SK-N-SH (cell line): ENCODE measurements around the gene SLC17A3. TPM values are rescaled to one million over a fixed set of nuclear protein-coding genes. Genes with fewer than 3 reads are reported as not detected.

Experiments
- CTCF ChIA-PET: fragments of 300-600, 350-600 bp; formaldehyde crosslinking; extraction: SDS; loops from one replicate; lab custom pipeline; 2021; lab: Yijun Ruan, JAX
- POLR2A ChIA-PET: fragments of 350-600 bp; sonication (Branson Sonifier 250); formaldehyde crosslinking; extraction: SDS; loops from one replicate; lab custom pipeline; 2020; ENCODE audit warnings: antibody characterized with exemption, inconsistent platforms; lab: Yijun Ruan, JAX
- DNase-seq: peaks from one replicate; pipeline ENCODE4 v3.0.0; 2012
- H2AFZ ChIP-seq: fragments of 200-600 bp; sonication (generic); 2 replicates; pipeline ENCODE4 v1.8.1; 2016; ENCODE audit warnings: antibody characterized with exemption, mild to moderate bottlenecking, low read depth
- H3F3A ChIP-seq: fragments of 200-600 bp; sonication (generic); replicated peaks from 2 replicates; pipeline ENCODE3; 2016; ENCODE audit warnings: antibody characterized with exemption, mild to moderate bottlenecking; ENCODE audit not compliant: insufficient read depth
- H3K27ac ChIP-seq, 2 experiments: fragments of 200-500 bp in 1 of 2; fragments of 200-600 bp in 1 of 2; sonication (Bioruptor generic) in 1 of 2; sonication (generic), shearing (Covaris generic) in 1 of 2; 2 replicates each; pipeline versions ENCODE4 v1.5.1 to v1.6.1; 2014 to 2016; ENCODE audit warnings: low read depth in 2 of 2, inconsistent platforms in 1 of 2, low read length in 1 of 2, mild to moderate bottlenecking in 1 of 2, mixed read lengths in 1 of 2
- H3K27me3 ChIP-seq: fragments of 200-600 bp; sonication (generic), shearing (Covaris generic); 2 replicates; pipeline ENCODE4 v1.6.1; 2016; ENCODE audit warnings: mixed run types; ENCODE audit not compliant: insufficient read depth
- H3K36me3 ChIP-seq, 2 experiments: fragments of 200-500 bp in 1 of 2; fragments of 200-600 bp in 1 of 2; sonication (Bioruptor generic) in 1 of 2; sonication (generic) in 1 of 2; replicated peaks in 1 of 2; 2 replicates each; pipeline versions ENCODE3 to v1.5.1; 2014 to 2016; ENCODE audit warnings: low read length in 1 of 2, mild to moderate bottlenecking in 1 of 2; ENCODE audit not compliant: insufficient read depth in 2 of 2, control insufficient read depth in 1 of 2
- H3K4me1 ChIP-seq, 2 experiments: fragments of 200-500 bp in 1 of 2; fragments of 200-600 bp in 1 of 2; sonication (Bioruptor generic) in 1 of 2; sonication (generic), shearing (Covaris generic) in 1 of 2; 2 replicates each; pipeline versions ENCODE4 v1.5.1 to v1.6.1; 2014 to 2016; ENCODE audit warnings: low read depth in 1 of 2, low read length in 1 of 2, mixed run types in 1 of 2; ENCODE audit not compliant: insufficient read depth in 2 of 2, control insufficient read depth in 1 of 2
- H3K4me2 ChIP-seq: fragments of 200-600 bp; sonication (generic), shearing (Covaris generic); 2 replicates; pipeline ENCODE4 v1.6.1; 2017; ENCODE audit warnings: mixed run types
- H3K4me3 ChIP-seq, 2 experiments: fragments of 200-500 bp in 1 of 2; fragments of 200-600 bp in 1 of 2; sonication (Bioruptor generic) in 1 of 2; sonication (generic), shearing (Covaris generic) in 1 of 2; 2 replicates each; pipeline versions ENCODE4 v1.5.1 to v1.8.1; 2014 to 2016; ENCODE audit warnings: low read depth in 2 of 2, inconsistent platforms in 1 of 2, low read length in 1 of 2, mild to moderate bottlenecking in 1 of 2, mixed read lengths in 1 of 2, moderate library complexity in 1 of 2
- H3K79me2 ChIP-seq: fragments of 200-600 bp; sonication (generic); 2 replicates; pipeline ENCODE4 v1.8.1; 2017; ENCODE audit warnings: mild to moderate bottlenecking; ENCODE audit not compliant: insufficient read depth
- H3K9ac ChIP-seq: fragments of 200-600 bp; sonication (generic); 2 replicates; pipeline ENCODE4 v1.6.1; 2017; ENCODE audit warnings: mixed run types
- H3K9me2 ChIP-seq: fragments of 200-600 bp; sonication (generic); 2 replicates; pipeline ENCODE4 v1.6.1; 2017; ENCODE audit warnings: mixed run types
- H3K9me3 ChIP-seq: fragments of 200-600 bp; sonication (generic); 2 replicates; pipeline ENCODE4 v1.6.1; 2017; ENCODE audit warnings: mixed run types, mild to moderate bottlenecking, moderate library complexity
- H4K20me1 ChIP-seq: fragments of 200-600 bp; sonication (generic); 2 replicates; pipeline ENCODE4 v1.6.1; 2017; ENCODE audit warnings: mild to moderate bottlenecking, mixed run types; ENCODE audit not compliant: insufficient read depth
- FOSL2 ChIP-seq: IDR thresholded peaks from 2 replicates; pipeline ENCODE4 v1.4.0; 2012; ENCODE audit warnings: low read depth, mild to moderate bottlenecking, moderate library complexity, borderline replicate concordance
- FOXJ3 ChIP-seq: sonication (generic); formaldehyde crosslinking; IDR thresholded peaks from 2 replicates; pipeline ENCODE4 v1.5.1; 2020; ENCODE audit warnings: mild to moderate bottlenecking, missing genetic modification reagents
- FOXM1 ChIP-seq: IDR thresholded peaks from 2 replicates; pipeline ENCODE4 v1.4.0; 2012; ENCODE audit warnings: low read depth, mild to moderate bottlenecking
- JUND ChIP-seq: IDR thresholded peaks from 2 replicates; pipeline ENCODE4 v1.4.0; 2012
- MXI1 ChIP-seq: IDR thresholded peaks from 2 replicates; pipeline ENCODE4 v1.6.1; 2012; ENCODE audit warnings: mild to moderate bottlenecking, low read depth, low read length, improper control_type of control experiment
- NRF1 ChIP-seq: IDR thresholded peaks from 2 replicates; pipeline ENCODE4 v1.6.1; 2012; ENCODE audit warnings: low read depth, mild to moderate bottlenecking, low read length
- PBX3 ChIP-seq: IDR thresholded peaks from 2 replicates; pipeline ENCODE4; 2012
- RAD21 ChIP-seq: IDR thresholded peaks from 2 replicates; pipeline ENCODE4 v1.6.1; 2012; ENCODE audit warnings: mild to moderate bottlenecking, low read length
- RCOR1 ChIP-seq: fragments of 150-350 bp; IDR thresholded peaks from 2 replicates; pipeline ENCODE4 v1.6.1; 2017; ENCODE audit warnings: antibody characterized with exemption, low read length
- REST ChIP-seq: IDR thresholded peaks from 2 replicates; pipeline ENCODE4 v1.6.1; 2012; ENCODE audit warnings: mild to moderate bottlenecking, low read depth, low read length, moderate library complexity
- SMC3 ChIP-seq: IDR thresholded peaks from 2 replicates; pipeline ENCODE4 v1.6.1; 2012; ENCODE audit warnings: low read depth, low read length, improper control_type of control experiment
- TAF1 ChIP-seq: IDR thresholded peaks from 2 replicates; pipeline ENCODE4 v1.6.1; 2012; ENCODE audit warnings: low read depth, mild to moderate bottlenecking, low read length, moderate library complexity, borderline replicate concordance
- TCF12 ChIP-seq: IDR thresholded peaks from 2 replicates; pipeline ENCODE4 v1.4.0; 2012
- USF2 ChIP-seq: fragments of 150-350 bp; IDR thresholded peaks from 2 replicates; pipeline ENCODE4 v1.6.1; 2017; ENCODE audit warnings: antibody characterized with exemption, low read length, low read depth, borderline replicate concordance
- YY1 ChIP-seq: IDR thresholded peaks from 2 replicates; pipeline ENCODE4 v1.4.0; 2012; ENCODE audit warnings: low read depth, mild to moderate bottlenecking
- ZBTB33 ChIP-seq: IDR thresholded peaks from 2 replicates; pipeline ENCODE4 v1.4.0; 2012; ENCODE audit warnings: low read depth, borderline replicate concordance
- WGBS: methylation state at CpG from one replicate; pipeline ENCODE4 v1.1.6; 2017; ENCODE audit warnings: low lambda C conversion rate; 5-methylcytosine and 5-hydroxymethylcytosine counted together
- polyA plus RNA-seq, 3 experiments: library from polyadenylated mRNA; depleted of rRNA; stranded (reverse); fragments of >200 nt; gene quantifications; 2 replicates each; pipeline ENCODE4 v1.2.3, GENCODE V29; 2012
- TF ChIP-seq, protein P1 (sequence below): fragments of 150-350 bp; IDR thresholded peaks from 2 replicates; pipeline ENCODE4 v1.6.1; 2016; ENCODE audit warnings: mild to moderate bottlenecking, low read depth, low read length

The SLC17A3 gene
- polyA plus RNA-seq, 1 of the 3 experiments (the other 2 are of a cell fraction) = not detected

DNA sequence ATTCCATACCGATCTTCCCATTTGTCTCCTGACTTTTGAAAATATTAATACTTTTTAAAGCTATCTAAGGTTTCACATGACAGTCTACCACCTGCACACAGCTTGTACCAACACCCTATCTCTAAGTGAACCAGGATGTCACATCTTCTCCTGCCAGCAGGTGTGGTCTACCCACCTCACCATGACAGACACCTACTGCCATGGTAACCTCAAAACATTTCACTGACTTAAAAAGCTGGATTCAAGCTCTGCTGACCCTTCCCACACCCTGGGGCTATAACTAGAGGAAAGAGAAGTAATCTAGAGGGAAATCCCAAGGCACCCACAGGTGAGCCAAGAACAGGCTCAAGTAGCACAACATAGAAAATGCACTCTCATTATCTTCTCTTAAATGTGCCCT, 1.2 kb downstream of the SLC17A3 start:
- H3K4me3 ChIP-seq = no peak overlapping the region
- H3K9me3 ChIP-seq = no peaks in the 10 kb centered on the region
- H2AFZ ChIP-seq = no peak overlapping the region
- no peak overlapping the region for H3K27ac ChIP-seq
- H3K9ac ChIP-seq = no peak overlapping the region
- no peaks in the 10 kb centered on the region for H3K79me2 ChIP-seq
- ChIA-PET POLR2A (no interaction called here), CTCF (no interaction called here)
- H3K9me2 ChIP-seq = no peaks in the 10 kb centered on the region
- H4K20me1 ChIP-seq = no peaks in the 10 kb centered on the region
- no peak for TF ChIP-seq RAD21
- TF ChIP-seq JUND = no peak
- TF ChIP-seq, protein P1, sequence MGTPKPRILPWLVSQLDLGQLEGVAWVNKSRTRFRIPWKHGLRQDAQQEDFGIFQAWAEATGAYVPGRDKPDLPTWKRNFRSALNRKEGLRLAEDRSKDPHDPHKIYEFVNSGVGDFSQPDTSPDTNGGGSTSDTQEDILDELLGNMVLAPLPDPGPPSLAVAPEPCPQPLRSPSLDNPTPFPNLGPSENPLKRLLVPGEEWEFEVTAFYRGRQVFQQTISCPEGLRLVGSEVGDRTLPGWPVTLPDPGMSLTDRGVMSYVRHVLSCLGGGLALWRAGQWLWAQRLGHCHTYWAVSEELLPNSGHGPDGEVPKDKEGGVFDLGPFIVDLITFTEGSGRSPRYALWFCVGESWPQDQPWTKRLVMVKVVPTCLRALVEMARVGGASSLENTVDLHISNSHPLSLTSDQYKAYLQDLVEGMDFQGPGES = no peak
- no peak for TF ChIP-seq FOXJ3
- no peak for TF ChIP-seq NRF1
- TF ChIP-seq MXI1 = no peak
- no peak for TF ChIP-seq FOSL2
- TF ChIP-seq RCOR1 = no peak
- TF ChIP-seq TAF1 = no peak
- no peak for TF ChIP-seq TCF12
- no peak for TF ChIP-seq USF2
- TF ChIP-seq YY1 = no peak
- TF ChIP-seq PBX3 = no peak
- no peak overlapping the region for H3K4me2 ChIP-seq
- H3K27me3 ChIP-seq = no peaks in the 10 kb centered on the region
- 71% methylated on average over 1 of the region's 1 CpG for WGBS
- H3K4me1 ChIP-seq = no peaks in the 10 kb centered on the region
- H3K36me3 ChIP-seq = no peaks in the 10 kb centered on the region
- DNase-seq = no peak
- no peaks in the 10 kb centered on the region for H3F3A ChIP-seq

- no peak for DNase-seq
- Histone ChIP-seq H3K9me2 (no peaks in the 10 kb centered on the region), H4K20me1 (no peaks in the 10 kb centered on the region), H2AFZ (no peak overlapping the region), H3K27me3 (no peaks in the 10 kb centered on the region), H3K4me1 (no peaks in the 10 kb centered on the region), H3K36me3 (no peaks in the 10 kb centered on the region), H3K79me2 (no peaks in the 10 kb centered on the region), H3K9me3 (no peaks in the 10 kb centered on the region), H3K27ac (no peak overlapping the region), H3F3A (no peaks in the 10 kb centered on the region), H3K9ac (no peak overlapping the region), H3K4me2 (no peak overlapping the region), H3K4me3 (no peak overlapping the region)
- CTCF ChIA-PET = no interaction called here
- WGBS = 57% methylated on average over 1 of the region's 1 CpG
- POLR2A ChIA-PET = no interaction called here
- TF ChIP-seq TCF12 (no peak), PBX3 (no peak), NRF1 (no peak), SMC3 (no peak), REST (no peak), ZBTB33 (no peak), FOXM1 (no peak)
- TF ChIP-seq, protein P1 = no peak
Measured at GRCh38 chr6:25869840-25870239, 4.2 kb downstream of the SLC17A3 start.
